Measurements from ENCODE around the gene HIGD1C. TPM values are rescaled to one million over a fixed set of nuclear protein-coding genes. Genes with fewer than 3 reads are reported as not detected.
"Not testable (repeated sequence)": the region's sequence is repeated elsewhere in the genome, so short reads cannot be mapped to it uniquely, and the experiment has no call there.

HIGD1C gene
- total RNA-seq, 2 donors from 2014 or later = not detected

GRCh38 chr12:51005671-51006070 lies 53.3 kb downstream of the HIGD1C start:
- no peak for ATAC-seq
- DNase-seq = no peak
- intact Hi-C loops (cut with DNase I) = no loop called here

- ATAC-seq = no peak
- no peak for DNase-seq
- intact Hi-C loops (cut with DNase I) = no loop called here
Measured at GRCh38 chr12:51008329-51009055, 56.1 kb downstream of the HIGD1C start.

GRCh38 chr12:51009056-51009440 lies 56.7 kb downstream of the HIGD1C start:
- peak; percentile 66 for DNase-seq
- peak; percentile 90 to 95 for ATAC-seq
- intact Hi-C loops (cut with DNase I) = no loop called here

DNA sequence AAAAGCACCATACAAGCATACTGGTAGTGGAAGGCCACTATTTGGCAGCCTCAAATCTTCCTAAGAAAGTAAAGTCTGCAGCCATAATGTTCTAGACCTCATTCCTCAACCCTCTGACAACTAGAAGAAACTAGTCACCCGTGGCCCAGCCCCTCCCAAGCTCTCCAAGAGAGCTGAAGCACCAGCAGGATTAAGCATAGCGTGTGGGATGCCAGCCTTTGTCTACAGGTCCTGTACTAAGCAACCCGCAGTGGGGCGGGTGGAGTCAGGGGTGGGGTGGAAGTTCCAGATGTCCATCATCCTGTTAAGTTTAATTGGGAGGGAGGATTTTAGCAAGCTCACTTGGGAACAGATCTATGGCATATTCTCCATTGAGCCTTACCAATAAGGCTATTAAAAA lies 59.6 kb downstream of the HIGD1C start:
- intact Hi-C loops (cut with DNase I) = no loop called here
- ATAC-seq (peak in 1 of 2 donors; percentile 55), DNase-seq (peak; percentile 34)

GRCh38 chr12:51012570-51013236 lies 60.4 kb downstream of the HIGD1C start:
- ATAC-seq (no peak), DNase-seq (no peak)
- intact Hi-C loops (cut with DNase I) = no loop called here

DNA sequence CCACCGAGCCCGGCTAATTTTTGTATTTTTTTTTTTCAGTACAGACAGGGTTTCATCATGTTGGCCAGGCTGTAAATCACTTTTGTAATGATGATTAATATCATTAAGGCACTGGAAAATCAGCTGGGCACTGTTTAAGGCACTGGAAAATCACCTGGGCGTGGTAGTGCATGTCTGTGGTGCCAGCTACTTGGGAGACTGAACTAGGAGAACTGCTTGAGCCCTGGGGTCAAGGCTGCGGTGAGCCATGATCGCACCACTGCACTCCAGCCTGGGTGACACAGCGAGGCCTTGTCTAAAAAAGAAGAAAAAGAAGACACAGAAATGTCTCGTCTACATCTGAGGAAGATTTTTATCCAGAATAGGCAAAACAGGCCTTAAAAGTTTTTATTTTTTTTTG lies 61.1 kb downstream of the HIGD1C start:
- DNase-seq = no peak
- intact Hi-C loops (cut with DNase I) = no loop called here
- ATAC-seq = no peak

- intact Hi-C loops (cut with DNase I); ATAC-seq; DNase-seq: not testable (repeated sequence)
Measured at GRCh38 chr12:51014467-51014866, 62.1 kb downstream of the HIGD1C start.

DNA sequence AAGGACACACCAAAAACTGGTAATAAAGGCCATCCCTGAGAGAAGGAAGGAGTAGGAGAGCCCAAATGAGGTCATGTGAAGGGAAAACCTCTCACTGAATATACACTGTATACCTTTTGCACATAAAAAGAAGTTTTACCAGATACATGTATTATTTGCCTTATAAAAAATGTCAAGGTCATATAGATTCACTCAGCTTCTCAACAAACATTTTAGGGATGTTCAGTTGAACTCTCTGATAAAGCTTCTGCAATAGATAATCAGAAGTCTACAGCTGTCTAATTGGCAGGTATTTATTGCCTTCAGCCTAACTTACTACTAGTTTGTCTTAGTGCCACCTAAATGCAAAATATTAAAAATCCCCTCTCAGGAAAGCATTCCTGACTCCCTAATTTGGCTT lies 65.1 kb downstream of the HIGD1C start:
- DNase-seq = no peak
- ATAC-seq = no peak
- intact Hi-C loops (cut with DNase I) = no loop called here

DNA sequence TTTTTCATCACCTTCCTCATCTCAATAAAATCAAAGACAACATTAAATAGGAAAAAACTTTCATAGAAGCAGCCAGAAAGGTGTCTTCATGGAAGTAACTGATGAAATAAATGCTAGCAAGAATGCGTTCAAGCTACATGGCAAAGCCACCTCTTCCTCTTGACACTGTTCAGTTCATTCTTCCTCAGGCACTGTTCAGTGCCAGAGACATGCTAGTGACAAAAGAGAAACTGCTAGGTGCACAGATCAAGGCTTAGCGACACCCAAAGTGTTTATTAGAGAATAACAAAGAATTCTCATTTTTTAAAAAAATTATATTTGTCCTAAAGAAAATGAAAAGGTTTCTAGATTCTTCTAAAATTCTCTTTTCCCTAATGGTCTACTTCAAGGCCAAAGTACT lies 66.6 kb downstream of the HIGD1C start:
- no peak for DNase-seq

DNA sequence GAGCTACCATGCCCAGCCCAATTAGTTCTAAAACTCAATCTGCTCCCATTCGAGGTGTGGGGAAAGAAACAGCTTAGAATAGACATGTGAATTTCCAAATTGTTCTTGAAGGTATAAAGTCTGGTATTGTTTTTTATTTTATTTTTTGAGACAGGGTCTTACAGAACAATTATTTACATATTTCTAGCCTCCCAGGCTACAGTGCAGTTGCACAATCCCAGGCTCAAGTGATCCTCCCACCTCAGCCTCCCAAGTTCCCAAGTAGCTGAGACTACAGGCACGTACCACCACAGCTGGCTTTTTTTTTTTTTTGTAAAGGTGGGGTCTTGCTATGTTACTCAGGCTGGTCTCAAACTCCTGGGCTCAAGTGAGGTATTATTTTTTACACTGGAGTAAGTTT lies 67.6 kb downstream of the HIGD1C start:
- DNase-seq (no peak), ATAC-seq (no peak)

More for the DNA sequence above, 66.6 kb downstream of the HIGD1C start:
- intact Hi-C loops (cut with DNase I) = no loop called here
- ATAC-seq = no peak

More for the DNA sequence above, 67.6 kb downstream of the HIGD1C start:
- intact Hi-C loops (cut with DNase I) = no loop called here

Other genes starting within 250 kb of the HIGD1C start
- 10 to 100 TPM; 23.2 to 26.0 TPM for gene ATF1, start 188.4 kb upstream of the HIGD1C start, total RNA-seq
- gene TMPRSS12, start 109.6 kb upstream of the HIGD1C start, total RNA-seq = not detected
- gene SLC11A2, start 73.8 kb downstream of the HIGD1C start, total RNA-seq = 10 to 100 TPM; 47.7 to 56.9 TPM
- 10 to 100 TPM; 23.7 to 26.7 TPM for gene LETMD1, start 95.8 kb downstream of the HIGD1C start, total RNA-seq
- gene CSRNP2, start 131.1 kb downstream of the HIGD1C start, total RNA-seq = 10 to 100 TPM; 18.9 to 22.6 TPM
- gene TFCP2, start 220.6 kb downstream of the HIGD1C start, total RNA-seq = 10 to 100 TPM; 18.1 to 20.5 TPM